CD14-positive monocyte (primary cell): ENCODE results near the gene NLRP9. TPM values are rescaled to one million over a fixed set of nuclear protein-coding genes. Genes with fewer than 3 reads are reported as not detected.

Experiments used
- DNase-seq, 3 donors: peaks; one replicate each; pipeline ENCODE4 v3.0.0-alpha.2; 2011 to 2022
- H2AFZ ChIP-seq: 2 replicates; pipeline ENCODE4 v1.6.0; 2012; ENCODE audit warnings: mild to moderate bottlenecking, low read depth, low read length, inconsistent platforms; ENCODE audit not compliant: insufficient read depth, poor library complexity, severe bottlenecking
- H3K27ac ChIP-seq, 2 donors: 1 replicate in 1 of 2; 2 replicates in 1 of 2; pipeline ENCODE4 v1.5.1; 2012 to 2013; ENCODE audit warnings: low read length in 2 of 2, control low read depth in 1 of 2, inconsistent platforms in 1 of 2, low read depth in 1 of 2, mild to moderate bottlenecking in 1 of 2
- H3K27me3 ChIP-seq, 2 donors: one replicate each; pipeline versions ENCODE4 v1.6.0 to v1.6.1; 2011 to 2013; ENCODE audit warnings: low read length in 2 of 2; ENCODE audit not compliant: control insufficient read depth in 2 of 2, insufficient read depth in 2 of 2
- H3K36me3 ChIP-seq, 2 donors: replicated peaks in 1 of 2; 1 replicate in 1 of 2; 2 replicates in 1 of 2; pipeline versions ENCODE4 v1.5.1 to v1.6.1; 2012 to 2013; ENCODE audit warnings: low read length in 2 of 2, control low read depth in 1 of 2, inconsistent platforms in 1 of 2, mild to moderate bottlenecking in 1 of 2; ENCODE audit not compliant: insufficient read depth in 2 of 2, control insufficient read depth in 1 of 2
- H3K4me1 ChIP-seq, 2 donors: 1 replicate in 1 of 2; 2 replicates in 1 of 2; pipeline versions ENCODE4 v1.5.1 to v1.6.1; 2012 to 2013; ENCODE audit warnings: low read length in 2 of 2, control low read depth in 1 of 2, inconsistent platforms in 1 of 2, mild to moderate bottlenecking in 1 of 2, moderate library complexity in 1 of 2; ENCODE audit not compliant: insufficient read depth in 2 of 2, control insufficient read depth in 1 of 2
- H3K4me2 ChIP-seq: replicated peaks from 2 replicates; pipeline ENCODE3; 2012; ENCODE audit warnings: low read length, moderate library complexity, mild to moderate bottlenecking; ENCODE audit not compliant: poor library complexity, severe bottlenecking; ENCODE audit errors: extremely low read depth
- H3K4me3 ChIP-seq, 3 experiments: fragments of 200-600 bp in 1 of 3; sonication (generic) in 1 of 3; replicated peaks in 1 of 3; 1 replicate in 2 of 3; 2 replicates in 1 of 3; pipeline ENCODE4 v1.5.1; 2011 to 2013; ENCODE audit warnings: low read length in 3 of 3, mild to moderate bottlenecking in 3 of 3, control low read depth in 2 of 3, low read depth in 2 of 3, inconsistent platforms in 1 of 3, moderate library complexity in 1 of 3
- H3K79me2 ChIP-seq: 2 replicates; pipeline ENCODE4 v1.6.0; 2012; ENCODE audit warnings: mild to moderate bottlenecking, control low read depth, inconsistent platforms, low read length, moderate library complexity; ENCODE audit not compliant: insufficient read depth
- H3K9ac ChIP-seq: 2 replicates; pipeline ENCODE4 v1.6.0; 2017; ENCODE audit warnings: low read length, mild to moderate bottlenecking; ENCODE audit not compliant: insufficient read depth, poor library complexity, severe bottlenecking
- H3K9me3 ChIP-seq, 2 donors: replicated peaks in 1 of 2; 1 replicate in 1 of 2; 2 replicates in 1 of 2; pipeline versions ENCODE4 v1.5.1 to v1.6.1; 2012 to 2013; ENCODE audit warnings: low read length in 2 of 2, control low read depth in 1 of 2; ENCODE audit not compliant: control insufficient read depth in 1 of 2, insufficient read depth in 1 of 2
- H4K20me1 ChIP-seq: 2 replicates; pipeline ENCODE4 v1.6.0; 2012; ENCODE audit warnings: mild to moderate bottlenecking, low read length, control low read depth, moderate library complexity; ENCODE audit not compliant: insufficient read depth
- H3K27ac Mint-ChIP-seq, 7 donors: one replicate each; pipeline ENCODE4 v1.8.0; 2020; ENCODE audit warnings: mild to moderate bottlenecking in 7 of 7, mixed read lengths in 7 of 7, moderate library complexity in 6 of 7, inconsistent platforms in 2 of 7
- H3K27me3 Mint-ChIP-seq, 3 donors: one replicate each; pipeline ENCODE4 v1.8.0; 2021 to 2022; ENCODE audit warnings: low read depth in 3 of 3, mild to moderate bottlenecking in 3 of 3, mixed read lengths in 3 of 3, moderate library complexity in 3 of 3, inconsistent platforms in 1 of 3
- H3K36me3 Mint-ChIP-seq, 2 donors: one replicate each; pipeline ENCODE4 v1.8.0; 2020; ENCODE audit warnings: mixed read lengths in 2 of 2, inconsistent platforms in 1 of 2, mild to moderate bottlenecking in 1 of 2
- H3K4me1 Mint-ChIP-seq: one replicate; pipeline ENCODE4 v1.8.0; 2020; ENCODE audit warnings: mild to moderate bottlenecking, mixed read lengths
- H3K4me3 Mint-ChIP-seq, 2 donors: one replicate each; pipeline ENCODE4 v1.8.0; 2020; ENCODE audit warnings: mild to moderate bottlenecking in 2 of 2, mixed read lengths in 2 of 2, moderate library complexity in 1 of 2
- H3K9me3 Mint-ChIP-seq, 7 donors: one replicate each; pipeline ENCODE4 v1.8.0; 2020 to 2022; ENCODE audit warnings: mixed read lengths in 7 of 7, mild to moderate bottlenecking in 6 of 7, moderate library complexity in 6 of 7, inconsistent platforms in 2 of 7
- WGBS: methylation state at CpG from one replicate; pipeline ENCODE4 v1.1.5; 2013; ENCODE audit warnings: missing lambda C conversion rate; ENCODE audit not compliant: insufficient coverage; 5-methylcytosine and 5-hydroxymethylcytosine counted together
- intact Hi-C, 2 donors: fragments of 100-400 bp; cut with micrococcal nuclease; formaldehyde crosslinking; loops; one replicate each; pipeline versions ENCODE4 v1.15.0 to v1.15.1; 2023
- polyA plus RNA-seq, 3 donors: library from polyadenylated mRNA; depleted of rRNA in 1 of 3; unstranded in 2 of 3; stranded (reverse) in 1 of 3; fragments of 300-500 nt in 2 of 3; fragments of >200 nt in 1 of 3; fragmentation: Illumina TruSeq in 2 of 3; gene quantifications; 1 replicate in 2 of 3; 2 replicates in 1 of 3; pipeline ENCODE4 v1.2.3, GENCODE V29; 2012 to 2021
- TF ChIP-seq, protein P1 (sequence below): fragments of 200-600 bp; IDR thresholded peaks from one replicate; pipeline ENCODE4 v1.8.0; 2022; ENCODE audit warnings: antibody characterized with exemption, mild to moderate bottlenecking

Gene NLRP9
- polyA plus RNA-seq, 3 donors: not detected

DNA sequence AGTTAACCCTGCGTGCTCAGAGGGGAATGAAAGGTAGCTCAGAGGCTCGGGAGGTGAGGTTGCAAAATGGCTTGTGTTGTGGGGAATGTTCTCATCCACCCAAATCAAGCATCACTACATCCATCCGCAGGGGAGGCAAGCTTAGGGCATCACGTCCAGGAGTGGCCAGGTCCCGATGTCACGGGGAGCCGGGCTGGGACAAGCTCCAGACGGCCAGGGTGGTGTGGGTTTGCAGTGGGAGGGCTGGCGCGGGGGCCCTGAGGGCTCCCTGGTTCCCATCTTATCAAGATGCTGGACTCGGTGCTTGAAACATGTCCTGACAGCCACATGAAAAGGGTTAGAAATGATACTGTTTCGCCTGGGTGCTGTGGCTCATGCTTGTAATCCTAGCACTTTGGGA is 37.4 kb downstream of the NLRP9 start:
- no peaks in the 10 kb centered on the region for H3K4me1 ChIP-seq
- H3K79me2 ChIP-seq: no peaks in the 10 kb centered on the region
- 99% methylated on average over 8 of the region's 12 CpGs for WGBS
- intact Hi-C loops: no loop called here
- H3K27ac Mint-ChIP-seq: no peak overlapping the region
- H3K4me3 Mint-ChIP-seq: no peak overlapping the region
- peaks cover 0 to 9% (median 4%) of the 10 kb centered on the region in 7 donors for H3K9me3 Mint-ChIP-seq
- no peaks in the 10 kb centered on the region for H3K27me3 ChIP-seq
- H3K27ac ChIP-seq: no peak overlapping the region
- peaks cover 0 to 2% (median 0%) of the 10 kb centered on the region in 3 donors for H3K27me3 Mint-ChIP-seq
- peaks cover 5% of the 10 kb centered on the region for H3K4me1 Mint-ChIP-seq
- peaks cover 13% of the 10 kb centered on the region for H4K20me1 ChIP-seq
- no peak overlapping the region for H2AFZ ChIP-seq
- H3K9ac ChIP-seq: no peak overlapping the region
- H3K36me3 Mint-ChIP-seq: peaks cover 47 to 76% of the 10 kb centered on the region in 2 donors
- DNase-seq: no peak
- TF ChIP-seq, protein P1, sequence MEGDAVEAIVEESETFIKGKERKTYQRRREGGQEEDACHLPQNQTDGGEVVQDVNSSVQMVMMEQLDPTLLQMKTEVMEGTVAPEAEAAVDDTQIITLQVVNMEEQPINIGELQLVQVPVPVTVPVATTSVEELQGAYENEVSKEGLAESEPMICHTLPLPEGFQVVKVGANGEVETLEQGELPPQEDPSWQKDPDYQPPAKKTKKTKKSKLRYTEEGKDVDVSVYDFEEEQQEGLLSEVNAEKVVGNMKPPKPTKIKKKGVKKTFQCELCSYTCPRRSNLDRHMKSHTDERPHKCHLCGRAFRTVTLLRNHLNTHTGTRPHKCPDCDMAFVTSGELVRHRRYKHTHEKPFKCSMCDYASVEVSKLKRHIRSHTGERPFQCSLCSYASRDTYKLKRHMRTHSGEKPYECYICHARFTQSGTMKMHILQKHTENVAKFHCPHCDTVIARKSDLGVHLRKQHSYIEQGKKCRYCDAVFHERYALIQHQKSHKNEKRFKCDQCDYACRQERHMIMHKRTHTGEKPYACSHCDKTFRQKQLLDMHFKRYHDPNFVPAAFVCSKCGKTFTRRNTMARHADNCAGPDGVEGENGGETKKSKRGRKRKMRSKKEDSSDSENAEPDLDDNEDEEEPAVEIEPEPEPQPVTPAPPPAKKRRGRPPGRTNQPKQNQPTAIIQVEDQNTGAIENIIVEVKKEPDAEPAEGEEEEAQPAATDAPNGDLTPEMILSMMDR: no peak
- H3K9me3 ChIP-seq: no peaks in the 10 kb centered on the region
- no peak overlapping the region for H3K4me2 ChIP-seq
- peaks cover 37 to 53% of the 10 kb centered on the region in 2 donors for H3K36me3 ChIP-seq
- H3K4me3 ChIP-seq: no peak overlapping the region

DNA sequence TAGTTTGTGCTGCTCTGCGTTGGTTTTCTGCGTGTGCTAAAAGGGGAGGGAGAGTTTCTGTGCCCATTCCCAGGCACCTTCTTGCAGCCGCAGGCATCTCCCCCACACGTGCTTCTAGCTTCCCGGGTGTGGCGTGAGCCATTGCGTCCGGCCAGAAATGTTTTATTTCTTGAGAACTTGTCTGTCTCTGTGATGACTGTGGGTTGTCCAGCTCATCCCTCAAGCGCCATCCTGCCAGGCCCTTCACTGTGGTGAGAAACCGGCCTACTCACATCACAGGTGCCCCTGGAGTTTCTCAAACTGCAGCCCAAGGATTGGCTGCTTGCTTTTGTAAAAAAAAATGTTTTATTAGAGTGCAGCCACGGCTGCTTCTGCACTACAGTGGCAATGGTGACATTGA is 39.0 kb downstream of the NLRP9 start:
- no peak overlapping the region for H3K4me3 Mint-ChIP-seq
- Histone ChIP-seq H3K79me2 (no peaks in the 10 kb centered on the region), H3K4me3 (no peak overlapping the region), H3K27ac (peak overlapping the region in 1 of 2 donors; percentile 14), H3K27me3 (no peaks in the 10 kb centered on the region), H3K4me1 (no peaks in the 10 kb centered on the region), H4K20me1 (peaks cover 27% of the 10 kb centered on the region), H3K4me2 (no peak overlapping the region), H3K9ac (no peak overlapping the region), H3K36me3 (peaks cover 50 to 69% of the 10 kb centered on the region in 2 donors), H3K9me3 (no peaks in the 10 kb centered on the region), H2AFZ (no peak overlapping the region)
- intact Hi-C loops: no loop called here
- TF ChIP-seq, protein P1: no peak
- no CpG with 5 or more reads among the region's 11 CpGs for WGBS
- H3K36me3 Mint-ChIP-seq: peaks cover 56 to 87% of the 10 kb centered on the region in 2 donors
- H3K9me3 Mint-ChIP-seq: peaks cover 0 to 7% (median 4%) of the 10 kb centered on the region in 7 donors
- H3K27me3 Mint-ChIP-seq: no peaks in the 10 kb centered on the region
- peaks cover 5% of the 10 kb centered on the region for H3K4me1 Mint-ChIP-seq
- peak overlapping the region in 1 of 7 donors; percentile 9 for H3K27ac Mint-ChIP-seq
- no peak for DNase-seq
